IMR-90 (cell line): ENCODE results near the gene CAPRIN1. TPM values are rescaled to one million over a fixed set of nuclear protein-coding genes. Genes with fewer than 3 reads are reported as not detected.
A peak's percentile ranks its signal among the peaks of the same experiment; 100 is the strongest.

Experiments
- ATAC-seq: fragments of 200-7000 bp; cut with Tn5 transposase; 2 replicates; pipeline ENCODE4 v1.9.1; 2020; ENCODE audit warnings: low read depth, mild to moderate bottlenecking, moderate library complexity
- Bru-seq: library from RNA; stranded (reverse); fragments of 400-500 nt; gene quantifications from one replicate; lab custom pipeline; 2021; lab: Mats Ljungman, UMichigan
- BruChase-seq, 2 experiments: library from RNA; stranded (reverse); fragments of 400-500 nt; gene quantifications; one replicate each; lab custom pipeline; 2021; lab: Mats Ljungman, UMichigan
- BruUV-seq: library from RNA; stranded (reverse); fragments of 400-500 nt; replicated peaks from 2 replicates; lab custom pipeline; 2021; lab: Mats Ljungman, UMichigan
- CTCF ChIA-PET: fragments of 300-600 bp; formaldehyde crosslinking; extraction: SDS; loops from one replicate; lab custom pipeline; 2021; ENCODE audit warnings: antibody characterized with exemption; lab: Yijun Ruan, JAX
- POLR2A ChIA-PET: fragments of 300-600 bp; sonication (Branson Sonifier 250); formaldehyde crosslinking; loops from one replicate; lab custom pipeline; 2022; ENCODE audit warnings: antibody characterized with exemption; ENCODE audit not compliant: unreplicated experiment; lab: Charles Lee
- DNase-seq: peaks from one replicate; pipeline ENCODE4 v3.0.0; 2013
- H2AFZ ChIP-seq: replicated peaks from 2 replicates; pipeline ENCODE3; 2013; ENCODE audit warnings: low read length, mild to moderate bottlenecking; ENCODE audit not compliant: poor library complexity
- H2AK5ac ChIP-seq: 2 replicates; pipeline ENCODE4 v1.6.1; 2013; ENCODE audit warnings: low read depth, low read length, inconsistent platforms
- H2AK9ac ChIP-seq: replicated peaks from 2 replicates; pipeline ENCODE3; 2013; ENCODE audit warnings: mild to moderate bottlenecking, low read depth, low read length, moderate library complexity; ENCODE audit not compliant: poor library complexity
- H2BK120ac ChIP-seq: 2 replicates; pipeline ENCODE4 v1.6.1; 2013; ENCODE audit warnings: low read depth, low read length, inconsistent platforms
- H2BK15ac ChIP-seq: 3 replicates; pipeline ENCODE4 v1.6.1; 2013; ENCODE audit warnings: low read depth, low read length, inconsistent platforms
- H2BK20ac ChIP-seq: 2 replicates; pipeline ENCODE4 v1.6.1; 2013; ENCODE audit warnings: low read depth, mild to moderate bottlenecking, inconsistent platforms, low read length, moderate library complexity
- H2BK5ac ChIP-seq: 2 replicates; pipeline ENCODE4 v1.6.1; 2013; ENCODE audit warnings: mild to moderate bottlenecking, low read depth, low read length, inconsistent platforms; ENCODE audit not compliant: poor library complexity, severe bottlenecking
- H3K14ac ChIP-seq: replicated peaks from 2 replicates; pipeline ENCODE4 v1.6.1; 2013; ENCODE audit warnings: low read depth, low read length, inconsistent platforms
- H3K18ac ChIP-seq: 2 replicates; pipeline ENCODE4 v1.6.1; 2013; ENCODE audit warnings: low read depth, low read length, control low read depth
- H3K23ac ChIP-seq: 2 replicates; pipeline ENCODE4 v1.6.1; 2013; ENCODE audit warnings: low read depth, low read length, inconsistent platforms
- H3K27ac ChIP-seq: 2 replicates; pipeline ENCODE4 v1.5.1; 2013; ENCODE audit warnings: mild to moderate bottlenecking, control low read depth, low read length; ENCODE audit not compliant: insufficient read depth
- H3K27me3 ChIP-seq: 2 replicates; pipeline ENCODE4 v1.6.1; 2013; ENCODE audit warnings: low read length; ENCODE audit not compliant: control insufficient read depth, insufficient read depth
- H3K36me3 ChIP-seq: 2 replicates; pipeline ENCODE4 v1.6.1; 2013; ENCODE audit warnings: low read length, mixed read lengths; ENCODE audit not compliant: control insufficient read depth, insufficient read depth
- H3K4ac ChIP-seq: 2 replicates; pipeline ENCODE4 v1.6.1; 2013; ENCODE audit warnings: low read depth, low read length, inconsistent platforms
- H3K4me1 ChIP-seq: 2 replicates; pipeline ENCODE4 v1.6.1; 2013; ENCODE audit warnings: low read length, mixed read lengths; ENCODE audit not compliant: control insufficient read depth, insufficient read depth
- H3K4me2 ChIP-seq: 2 replicates; pipeline ENCODE4 v1.6.1; 2013; ENCODE audit warnings: low read depth, mild to moderate bottlenecking, control low read depth, low read length, moderate library complexity
- H3K4me3 ChIP-seq: 2 replicates; pipeline ENCODE4 v1.5.1; 2013; ENCODE audit warnings: low read depth, mild to moderate bottlenecking, control low read depth, low read length, moderate library complexity; ENCODE audit not compliant: insufficient read depth
- H3K56ac ChIP-seq: 2 replicates; pipeline ENCODE4 v1.6.1; 2013; ENCODE audit warnings: low read length, inconsistent platforms; ENCODE audit not compliant: insufficient read depth; ENCODE audit errors: extremely low read depth
- H3K79me1 ChIP-seq, 2 experiments: 2 replicates each; pipeline ENCODE4 v1.6.1; 2013; ENCODE audit warnings: low read length in 2 of 2, inconsistent platforms in 1 of 2, low read depth in 1 of 2
- H3K9ac ChIP-seq: 2 replicates; pipeline ENCODE4 v1.6.1; 2013; ENCODE audit warnings: low read depth, low read length, control low read depth
- H3K9me1 ChIP-seq: 2 replicates; pipeline ENCODE4 v1.6.1; 2013; ENCODE audit warnings: low read length, inconsistent platforms; ENCODE audit not compliant: insufficient read depth
- H3K9me3 ChIP-seq: 2 replicates; pipeline ENCODE4 v1.6.1; 2013; ENCODE audit warnings: low read length; ENCODE audit not compliant: control insufficient read depth, insufficient read depth
- H4K20me1 ChIP-seq: 2 replicates; pipeline ENCODE4 v1.6.1; 2013; ENCODE audit warnings: low read length, inconsistent platforms; ENCODE audit not compliant: insufficient read depth
- H4K5ac ChIP-seq: 2 replicates; pipeline ENCODE4 v1.6.1; 2013; ENCODE audit warnings: mild to moderate bottlenecking, low read depth, low read length, control low read depth
- H4K8ac ChIP-seq, 2 experiments: 2 replicates each; pipeline ENCODE4 v1.6.1; 2013; ENCODE audit warnings: low read depth in 2 of 2, low read length in 2 of 2, control low read depth in 1 of 2, inconsistent platforms in 1 of 2
- H4K91ac ChIP-seq: 2 replicates; pipeline ENCODE4 v1.6.1; 2013; ENCODE audit warnings: low read depth, low read length, inconsistent platforms; ENCODE audit not compliant: insufficient read depth
- BHLHE40 ChIP-seq: fragments of 150-350 bp; IDR thresholded peaks from 2 replicates; pipeline ENCODE4 v1.6.1; 2016; ENCODE audit warnings: mild to moderate bottlenecking, low read depth, low read length
- CEBPB ChIP-seq: IDR thresholded peaks from 2 replicates; pipeline ENCODE4 v1.6.1; 2012; ENCODE audit warnings: low read depth, low read length, improper control_type of control experiment
- CHD1 ChIP-seq: IDR thresholded peaks from 2 replicates; pipeline ENCODE4 v1.6.1; 2012; ENCODE audit warnings: low read depth, low read length, improper control_type of control experiment
- MAZ ChIP-seq: IDR thresholded peaks from 2 replicates; pipeline ENCODE4 v1.6.1; 2012; ENCODE audit warnings: low read depth, mild to moderate bottlenecking, low read length, improper control_type of control experiment, moderate library complexity, borderline replicate concordance
- MXI1 ChIP-seq: IDR thresholded peaks from 2 replicates; pipeline ENCODE4 v1.6.1; 2012; ENCODE audit warnings: low read depth, mild to moderate bottlenecking, low read length, moderate library complexity, borderline replicate concordance
- POLR2A ChIP-seq: IDR thresholded peaks from 2 replicates; pipeline ENCODE4 v1.6.1; 2012; ENCODE audit warnings: mild to moderate bottlenecking, low read depth, low read length
- RFX5 ChIP-seq: IDR thresholded peaks from 2 replicates; pipeline ENCODE4 v1.8.0; 2012; ENCODE audit warnings: low read depth, mild to moderate bottlenecking, low read length, moderate library complexity
- WGBS, 2 experiments: methylation state at CpG; one replicate each; pipeline versions ENCODE4 v1.1.5 to v1.1.7; 2013; ENCODE audit warnings: missing lambda C conversion rate in 2 of 2; ENCODE audit not compliant: insufficient read length in 1 of 2; ENCODE audit errors: extremely low coverage in 2 of 2; 5-methylcytosine and 5-hydroxymethylcytosine counted together
- dilution Hi-C: fragments of 300-500 bp; cut with HindIII; formaldehyde crosslinking; loops from one replicate; pipeline ENCODE4 v1.14.3; 2018; ENCODE audit warnings: low sequenced_read_pairs; ENCODE audit not compliant: unreplicated experiment
- in situ Hi-C: fragments of 300-500 bp; cut with MboI; formaldehyde crosslinking; loops from 3 replicates; pipeline ENCODE4 v1.14.3; 2019; ENCODE audit warnings: low sequenced_read_pairs, inconsistent platforms, mixed read lengths
- intact Hi-C: fragments of 100-400 bp; cut with micrococcal nuclease; formaldehyde crosslinking; loops from 2 replicates; pipeline ENCODE4 v1.10.0; 2022
- long read RNA-seq: library from polyadenylated mRNA; unstranded; transcript quantifications from one replicate; pipeline ENCODE4 v2.0.0, GENCODE V29; 2021; ENCODE audit not compliant: unreplicated experiment
- polyA plus RNA-seq, 3 experiments: library from polyadenylated mRNA; depleted of rRNA; stranded (reverse); fragments of >200 nt; gene quantifications; 2 replicates each; pipeline ENCODE4 v1.2.3, GENCODE V29; 2012; ENCODE audit warnings: low replicate concordance in 1 of 3
- total RNA-seq: library from RNA; depleted of rRNA; stranded (reverse); fragments of >200 nt; gene quantifications from 2 replicates; pipeline ENCODE4 v1.2.3, GENCODE V29; 2012; rRNA removed
- TF ChIP-seq, protein P1 (sequence below): fragments of 150-350 bp; IDR thresholded peaks from 2 replicates; pipeline ENCODE4 v1.6.1; 2016; ENCODE audit warnings: low read depth, mild to moderate bottlenecking, low read length, moderate library complexity, borderline replicate concordance
- TF ChIP-seq, protein P2 (sequence below): conservative IDR thresholded peaks from 2 replicates; pipeline ENCODE4 v1.5.1; 2012; ENCODE audit warnings: mild to moderate bottlenecking, low read depth, low read length, improper control_type of control experiment

Gene CAPRIN1, protein sequence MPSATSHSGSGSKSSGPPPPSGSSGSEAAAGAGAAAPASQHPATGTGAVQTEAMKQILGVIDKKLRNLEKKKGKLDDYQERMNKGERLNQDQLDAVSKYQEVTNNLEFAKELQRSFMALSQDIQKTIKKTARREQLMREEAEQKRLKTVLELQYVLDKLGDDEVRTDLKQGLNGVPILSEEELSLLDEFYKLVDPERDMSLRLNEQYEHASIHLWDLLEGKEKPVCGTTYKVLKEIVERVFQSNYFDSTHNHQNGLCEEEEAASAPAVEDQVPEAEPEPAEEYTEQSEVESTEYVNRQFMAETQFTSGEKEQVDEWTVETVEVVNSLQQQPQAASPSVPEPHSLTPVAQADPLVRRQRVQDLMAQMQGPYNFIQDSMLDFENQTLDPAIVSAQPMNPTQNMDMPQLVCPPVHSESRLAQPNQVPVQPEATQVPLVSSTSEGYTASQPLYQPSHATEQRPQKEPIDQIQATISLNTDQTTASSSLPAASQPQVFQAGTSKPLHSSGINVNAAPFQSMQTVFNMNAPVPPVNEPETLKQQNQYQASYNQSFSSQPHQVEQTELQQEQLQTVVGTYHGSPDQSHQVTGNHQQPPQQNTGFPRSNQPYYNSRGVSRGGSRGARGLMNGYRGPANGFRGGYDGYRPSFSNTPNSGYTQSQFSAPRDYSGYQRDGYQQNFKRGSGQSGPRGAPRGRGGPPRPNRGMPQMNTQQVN
- total RNA-seq (253 and 266 TPM in 2 replicates), polyA plus RNA-seq (2012; rRNA removed) (107 and 127 TPM in 2 replicates), Bru-seq, nascent RNA (percentile 96 among the genes with signal in this experiment), BruChase-seq, experiment 1, labeled RNA remaining after a 6-hour chase (percentile 97 among the genes with signal in this experiment), BruChase-seq, experiment 2, labeled RNA remaining after a 2-hour chase (percentile 96 among the genes with signal in this experiment)
- polyA plus RNA-seq (2012; cell fraction: cytosol; rRNA removed), result 46.8 and 91.7 TPM in 2 replicates
- 71.0 and 99.2 TPM in 2 replicates for polyA plus RNA-seq (2012; cell fraction: nucleus; rRNA removed; ENCODE audit: low replicate concordance)
- long read RNA-seq, full-length matches to known transcripts, result 241 of 297 reads
- long read RNA-seq, partial matches to known transcripts, result 35 of 297 reads
- long read RNA-seq, other reads (novel, unspliced or antisense), result 21 of 297 reads

DNA sequence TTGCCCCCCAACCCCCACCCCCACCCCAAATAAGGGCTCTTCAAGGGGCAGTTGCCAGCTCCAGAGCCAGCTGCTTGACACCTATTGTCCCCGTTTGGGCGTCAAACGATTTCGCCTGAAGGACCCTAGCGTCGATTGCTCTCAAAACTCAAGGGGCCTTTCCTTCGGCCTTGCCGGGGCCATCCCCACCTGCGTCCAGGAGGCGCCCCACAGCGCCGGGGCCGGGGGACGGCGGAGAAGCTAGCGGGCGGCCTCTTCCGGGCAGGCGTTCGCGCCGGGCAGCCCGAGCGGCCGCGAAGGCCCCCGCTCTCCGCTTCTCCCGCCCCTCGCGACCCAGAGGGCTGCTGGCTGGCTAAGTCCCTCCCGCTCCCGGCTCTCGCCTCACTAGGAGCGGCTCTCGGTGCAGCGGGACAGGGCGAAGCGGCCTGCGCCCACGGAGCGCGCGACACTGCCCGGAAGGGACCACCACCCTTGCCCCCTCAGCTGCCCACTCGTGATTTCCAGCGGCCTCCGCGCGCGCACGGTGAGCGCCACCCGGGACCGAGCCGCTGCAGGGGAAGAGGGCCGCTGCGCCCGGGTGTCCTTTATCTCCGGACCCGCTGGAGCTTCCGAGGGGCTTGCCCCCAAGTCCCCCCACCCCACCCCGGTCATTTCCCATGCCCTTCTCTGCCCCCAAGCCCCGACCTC, at the start of gene CAPRIN1:
Gene CAPRIN1 (plus strand): TSS at position 383 of the 687 bp plus-strand sequence. CDS start 690 bp downstream, outside the sequence.
- BruUV-seq, result no TSS peak
- H3K27ac ChIP-seq, result peak within 1 kb of the TSS; percentile 99
- H3K4me3 ChIP-seq, result peak within 1 kb of the TSS; percentile 67
- dilution Hi-C loops (no loop called here), intact Hi-C loops (loop anchor here (1.0 to 2.0 kb wide), 3 partner anchors 54 to 307 kb away; partner anchors contain the start of genes ABTB2 and NAT10), in situ Hi-C loops (no loop called here)
- ChIA-PET CTCF (interaction anchor here (0.5 kb wide), 1 partner anchor 358 kb away, joined by 3 read pairs; no protein-coding TSS in a partner anchor), POLR2A (interaction anchor here (0.6 kb wide), 1 partner anchor 12 kb away, joined by 5 read pairs; no protein-coding TSS in a partner anchor)
- peak within 1 kb of the TSS; percentile 90 for H3K4me2 ChIP-seq
- peaks cover 4% of the 10 kb centered on the region; the same call in 1 of the 2 replicates for H3K4me1 ChIP-seq
- H2BK20ac ChIP-seq, result no peak within 1 kb of the TSS
- H2BK120ac ChIP-seq, result peak within 1 kb of the TSS; percentile 76
- TF ChIP-seq MAZ (peak; percentile 95), MXI1 (no peak), CEBPB (no peak), RFX5 (no peak), CHD1 (no peak), BHLHE40 (no peak), POLR2A (peak; percentile 70)
- TF ChIP-seq, protein P1, sequence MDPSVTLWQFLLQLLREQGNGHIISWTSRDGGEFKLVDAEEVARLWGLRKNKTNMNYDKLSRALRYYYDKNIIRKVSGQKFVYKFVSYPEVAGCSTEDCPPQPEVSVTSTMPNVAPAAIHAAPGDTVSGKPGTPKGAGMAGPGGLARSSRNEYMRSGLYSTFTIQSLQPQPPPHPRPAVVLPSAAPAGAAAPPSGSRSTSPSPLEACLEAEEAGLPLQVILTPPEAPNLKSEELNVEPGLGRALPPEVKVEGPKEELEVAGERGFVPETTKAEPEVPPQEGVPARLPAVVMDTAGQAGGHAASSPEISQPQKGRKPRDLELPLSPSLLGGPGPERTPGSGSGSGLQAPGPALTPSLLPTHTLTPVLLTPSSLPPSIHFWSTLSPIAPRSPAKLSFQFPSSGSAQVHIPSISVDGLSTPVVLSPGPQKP, result no peak
- TF ChIP-seq, protein P2, sequence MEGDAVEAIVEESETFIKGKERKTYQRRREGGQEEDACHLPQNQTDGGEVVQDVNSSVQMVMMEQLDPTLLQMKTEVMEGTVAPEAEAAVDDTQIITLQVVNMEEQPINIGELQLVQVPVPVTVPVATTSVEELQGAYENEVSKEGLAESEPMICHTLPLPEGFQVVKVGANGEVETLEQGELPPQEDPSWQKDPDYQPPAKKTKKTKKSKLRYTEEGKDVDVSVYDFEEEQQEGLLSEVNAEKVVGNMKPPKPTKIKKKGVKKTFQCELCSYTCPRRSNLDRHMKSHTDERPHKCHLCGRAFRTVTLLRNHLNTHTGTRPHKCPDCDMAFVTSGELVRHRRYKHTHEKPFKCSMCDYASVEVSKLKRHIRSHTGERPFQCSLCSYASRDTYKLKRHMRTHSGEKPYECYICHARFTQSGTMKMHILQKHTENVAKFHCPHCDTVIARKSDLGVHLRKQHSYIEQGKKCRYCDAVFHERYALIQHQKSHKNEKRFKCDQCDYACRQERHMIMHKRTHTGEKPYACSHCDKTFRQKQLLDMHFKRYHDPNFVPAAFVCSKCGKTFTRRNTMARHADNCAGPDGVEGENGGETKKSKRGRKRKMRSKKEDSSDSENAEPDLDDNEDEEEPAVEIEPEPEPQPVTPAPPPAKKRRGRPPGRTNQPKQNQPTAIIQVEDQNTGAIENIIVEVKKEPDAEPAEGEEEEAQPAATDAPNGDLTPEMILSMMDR, result no peak
- peak within 1 kb of the TSS; percentile 83 for H4K91ac ChIP-seq
- H3K79me1 ChIP-seq, result peaks cover 0 to 7% of the 10 kb centered on the region in 2 experiments; a peak in 3 of 4 replicates
- H2BK5ac ChIP-seq, result peak within 1 kb of the TSS; percentile 98
- H2AK9ac ChIP-seq, result peak within 1 kb of the TSS; percentile 99
- no peaks in the 10 kb centered on the region for H3K27me3 ChIP-seq
- H2AFZ ChIP-seq, result peak within 1 kb of the TSS; percentile 97
- H3K9ac ChIP-seq, result peak within 1 kb of the TSS; percentile 97
- no peaks in the 10 kb centered on the region for H3K9me3 ChIP-seq
- H4K5ac ChIP-seq, result peak within 1 kb of the TSS; percentile 54
- H2AK5ac ChIP-seq, result peak within 1 kb of the TSS; percentile 91
- ATAC-seq, result peak; percentile 87
- DNase-seq, result peak; percentile 83
- H3K56ac ChIP-seq, result peak within 1 kb of the TSS; percentile 94
- H3K9me1 ChIP-seq, result no peaks in the 10 kb centered on the region
- peak within 1 kb of the TSS; percentile 87 for H3K18ac ChIP-seq
- peaks cover 8% of the 10 kb centered on the region; the same call in 1 of the 2 replicates for H3K36me3 ChIP-seq
- peaks cover 36% of the 10 kb centered on the region for H4K20me1 ChIP-seq
- peak within 1 kb of the TSS; percentile 99 for H3K23ac ChIP-seq
- 2% methylated on average over 31 of the region's 64 CpGs; no CpG with 5 or more reads in 1 of the 2 experiments for WGBS, 2 experiments
- H2BK15ac ChIP-seq, result 0 out of 3 replicates have a peak within 1 kb of the TSS, but pooled peaks have one; percentile 73
- H3K4ac ChIP-seq, result peak within 1 kb of the TSS; percentile 97
- peak within 1 kb of the TSS; percentile 94 for H4K8ac ChIP-seq
- peak within 1 kb of the TSS; percentile 95 for H3K14ac ChIP-seq
